NT2/D1 (cell line): ENCODE measurements around the gene KIDINS220.

Source experiments
- DNase-seq: peaks from one replicate; pipeline ENCODE4 v3.0.0-alpha.2; 2011; ENCODE audit warnings: low read depth, low spot score
- H3K27me3 ChIP-seq: 2 replicates; pipeline ENCODE4 v1.6.0; 2011; ENCODE audit warnings: mild to moderate bottlenecking; ENCODE audit not compliant: insufficient read length, insufficient read depth
- H3K36me3 ChIP-seq: 2 replicates; pipeline ENCODE4 v1.6.1; 2011; ENCODE audit warnings: mild to moderate bottlenecking, low read length, mixed read lengths; ENCODE audit not compliant: insufficient read depth, insufficient read length
- H3K4me1 ChIP-seq: 2 replicates; pipeline ENCODE4 v1.5.1; 2011; ENCODE audit not compliant: insufficient read depth, insufficient read length
- H3K4me3 ChIP-seq: 2 replicates; pipeline ENCODE4 v1.5.1; 2011; ENCODE audit warnings: low read depth; ENCODE audit not compliant: insufficient read length
- H3K9ac ChIP-seq: 2 replicates; pipeline ENCODE4 v1.6.0; 2011; ENCODE audit warnings: low read depth; ENCODE audit not compliant: insufficient read length
- H3K9me3 ChIP-seq: 2 replicates; pipeline ENCODE4 v1.5.1; 2011; ENCODE audit warnings: mild to moderate bottlenecking, low read length; ENCODE audit not compliant: insufficient read depth
- SUZ12 ChIP-seq: IDR thresholded peaks from 2 replicates; pipeline ENCODE4 v1.6.1; 2011; ENCODE audit not compliant: insufficient read length, insufficient read depth; ENCODE audit errors: extremely low read depth
- YY1 ChIP-seq: IDR thresholded peaks from 2 replicates; pipeline ENCODE4 v1.6.1; 2011; ENCODE audit not compliant: insufficient read length, insufficient read depth
- ZNF274 ChIP-seq: IDR thresholded peaks from 2 replicates; pipeline ENCODE4 v1.6.1; 2011; ENCODE audit warnings: mild to moderate bottlenecking, low read depth, low read length

The KIDINS220 gene

GRCh38 chr2:8861797-8862196 is 24.4 kb upstream of the KIDINS220 start:
- peaks cover 11% of the 10 kb centered on the region for H3K36me3 ChIP-seq
- TF ChIP-seq SUZ12 (no peak), YY1 (no peak), ZNF274 (no peak)
- no peak overlapping the region for H3K4me3 ChIP-seq
- H3K4me1 ChIP-seq, result no peaks in the 10 kb centered on the region
- no peak for DNase-seq
- H3K9me3 ChIP-seq, result no peaks in the 10 kb centered on the region
- H3K27me3 ChIP-seq, result no peaks in the 10 kb centered on the region
- H3K9ac ChIP-seq, result no peak overlapping the region

- DNase-seq, result no peak
- TF ChIP-seq SUZ12, result no peak
- TF ChIP-seq ZNF274, result no peak
- TF ChIP-seq YY1, result no peak
Measured at GRCh38 chr2:8860239-8860638, 22.8 kb upstream of the KIDINS220 start.

GRCh38 chr2:8858910-8859309 is 21.5 kb upstream of the KIDINS220 start:
- no peaks in the 10 kb centered on the region for H3K9me3 ChIP-seq
- H3K9ac ChIP-seq, result no peak overlapping the region
- DNase-seq, result no peak
- H3K4me3 ChIP-seq, result no peak overlapping the region
- TF ChIP-seq SUZ12 (no peak), YY1 (no peak), ZNF274 (no peak)
- H3K27me3 ChIP-seq, result no peaks in the 10 kb centered on the region
- no peaks in the 10 kb centered on the region for H3K4me1 ChIP-seq
- peaks cover 8% of the 10 kb centered on the region for H3K36me3 ChIP-seq

More at GRCh38 chr2:8860239-8860638, 22.8 kb upstream of the KIDINS220 start:
- Histone ChIP-seq H3K9me3 (no peaks in the 10 kb centered on the region), H3K4me3 (no peak overlapping the region), H3K27me3 (no peaks in the 10 kb centered on the region), H3K36me3 (peaks cover 11% of the 10 kb centered on the region), H3K9ac (no peak overlapping the region), H3K4me1 (no peaks in the 10 kb centered on the region)

GRCh38 chr2:8858264-8858663 is 20.9 kb upstream of the KIDINS220 start:
- no peak for TF ChIP-seq YY1
- no peak for TF ChIP-seq SUZ12
- TF ChIP-seq ZNF274, result no peak
- H3K27me3 ChIP-seq, result no peaks in the 10 kb centered on the region
- no peaks in the 10 kb centered on the region for H3K4me1 ChIP-seq
- H3K4me3 ChIP-seq, result no peak overlapping the region
- peaks cover 7% of the 10 kb centered on the region for H3K36me3 ChIP-seq
- H3K9ac ChIP-seq, result no peak overlapping the region
- no peaks in the 10 kb centered on the region for H3K9me3 ChIP-seq
- no peak for DNase-seq

- Histone ChIP-seq H3K9ac (no peak overlapping the region), H3K9me3 (no peaks in the 10 kb centered on the region), H3K4me3 (no peak overlapping the region), H3K27me3 (no peaks in the 10 kb centered on the region), H3K36me3 (peaks cover 6% of the 10 kb centered on the region), H3K4me1 (no peaks in the 10 kb centered on the region)
- DNase-seq, result no peak
- no peak for TF ChIP-seq YY1
- no peak for TF ChIP-seq SUZ12
- no peak for TF ChIP-seq ZNF274
Measured at GRCh38 chr2:8857709-8858108, 20.3 kb upstream of the KIDINS220 start.

- Histone ChIP-seq H3K4me3 (no peak overlapping the region), H3K27me3 (no peaks in the 10 kb centered on the region), H3K4me1 (no peaks in the 10 kb centered on the region), H3K36me3 (peaks cover 3% of the 10 kb centered on the region), H3K9ac (no peak overlapping the region), H3K9me3 (no peaks in the 10 kb centered on the region)
- DNase-seq, result no peak
- TF ChIP-seq ZNF274 (no peak), YY1 (no peak), SUZ12 (no peak)
Measured at GRCh38 chr2:8856176-8856575, 18.8 kb upstream of the KIDINS220 start.

- DNase-seq, result peak; percentile 63
- Histone ChIP-seq H3K9me3 (no peaks in the 10 kb centered on the region), H3K9ac (no peak overlapping the region), H3K36me3 (peaks cover 3% of the 10 kb centered on the region), H3K4me3 (no peak overlapping the region), H3K27me3 (no peaks in the 10 kb centered on the region), H3K4me1 (no peaks in the 10 kb centered on the region)
- TF ChIP-seq ZNF274 (no peak), SUZ12 (no peak), YY1 (no peak)
Measured at GRCh38 chr2:8855010-8855409, 17.6 kb upstream of the KIDINS220 start.

GRCh38 chr2:8853426-8853825 is 16.0 kb upstream of the KIDINS220 start:
- Histone ChIP-seq H3K27me3 (no peaks in the 10 kb centered on the region), H3K9ac (no peak overlapping the region), H3K4me1 (no peaks in the 10 kb centered on the region), H3K4me3 (no peak overlapping the region), H3K36me3 (peaks cover 3% of the 10 kb centered on the region), H3K9me3 (no peaks in the 10 kb centered on the region)
- DNase-seq, result no peak
- no peak for TF ChIP-seq ZNF274
- no peak for TF ChIP-seq SUZ12
- TF ChIP-seq YY1, result no peak
